Melanocyte of skin (primary cell): ENCODE measurements around the gene DET1. TPM values are rescaled to one million over a fixed set of nuclear protein-coding genes. Genes with fewer than 3 reads are reported as not detected.

Source experiments
- small RNA-seq, 2 donors: library from RNA; depleted of rRNA; stranded (forward); fragments of <200 nt; gene quantifications; one replicate each; pipeline ENCODE3, GENCODE V24; 2012
- total RNA-seq, 2 donors: library from RNA; depleted of rRNA; stranded (reverse); fragments of >200 nt; gene quantifications; 2 replicates each; pipeline ENCODE4 v1.2.3, GENCODE V29; 2012

The DET1 gene
- total RNA-seq, result 1 to 10 TPM; 5.0 to 8.3 TPM

DNA sequence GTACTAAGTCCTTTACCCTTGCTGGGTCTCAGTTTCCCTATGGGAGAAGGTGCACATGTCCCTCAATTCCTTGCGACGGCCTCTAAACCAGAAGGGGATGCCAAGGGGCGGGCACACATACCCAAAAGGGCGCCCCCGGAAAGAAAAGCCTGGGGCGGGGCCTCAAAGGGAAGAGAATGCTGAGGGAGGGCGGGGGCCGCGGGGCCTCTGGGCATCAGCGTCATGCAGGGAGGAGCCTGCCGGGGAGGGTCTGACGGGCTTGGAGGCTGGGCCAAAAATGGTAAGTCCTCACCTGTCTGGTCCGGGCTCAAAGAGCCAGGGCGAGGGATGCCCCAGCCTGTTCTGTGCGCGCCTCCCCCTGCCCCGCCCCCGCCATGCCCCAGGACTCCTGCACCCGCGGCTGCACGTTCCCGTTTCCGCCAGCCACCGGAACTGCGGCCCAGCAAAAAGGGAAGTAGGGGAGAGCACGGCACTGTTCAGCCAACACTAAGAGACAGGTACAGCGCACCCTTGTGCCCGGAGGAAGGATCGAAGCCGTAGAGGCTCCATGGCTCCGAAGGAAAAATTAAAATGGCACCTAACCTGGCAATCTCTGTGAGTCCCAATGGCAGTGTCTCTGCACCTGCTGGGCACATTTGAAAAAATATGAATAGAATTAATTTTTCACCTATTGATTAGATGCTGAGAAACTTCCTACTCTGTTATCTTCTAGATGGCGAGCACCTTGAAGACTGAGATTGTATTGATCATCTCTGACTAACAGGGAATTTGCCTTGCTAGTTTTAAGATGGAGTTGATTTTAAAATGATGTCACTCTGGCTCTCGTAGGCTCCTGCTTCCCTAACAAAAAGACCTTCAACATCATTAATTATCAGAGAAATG lies at the start of gene DET1:
Gene DET1 (minus strand): TSS at position 434 of the 882 bp plus-strand sequence. CDS start 14,976 bp downstream, outside the sequence.

GRCh38 chr15:88467073-88467934 lies 79.2 kb downstream of the DET1 start, which contains the start of the genes MRPL46 and MRPS11:
Gene MRPL46 (minus strand): TSS chr15:88467388. CDS start chr15:88467377, 11 bp downstream.
Gene MRPS11 (plus strand): TSS chr15:88467708. CDS start chr15:88467718, 10 bp downstream.

Small RNAs within 50 kb of the gene (small RNA-seq; reads per million reads assigned to genes)
- 0 reads per million in 2 donors for gene AC013489.2

Other genes starting within 250 kb of the DET1 start
- gene MRPL46, start 79.3 kb downstream of the DET1 start, total RNA-seq, result 10 to 100 TPM; 13.8 to 24.6 TPM
- gene MRPS11, start 79.0 kb downstream of the DET1 start, total RNA-seq, result 10 to 100 TPM; 24.4 to 68.9 TPM
- 100 to 1,000 TPM in 1 of 2 donors, 10 to 100 TPM in 1; 59.2 to 143 TPM for gene AEN, start 74.7 kb upstream of the DET1 start, total RNA-seq
- 100 to 1,000 TPM; 120 to 178 TPM for gene ISG20, start 92.3 kb upstream of the DET1 start, total RNA-seq